Measurements from ENCODE around the gene GNB3. TPM values are rescaled to one million over a fixed set of nuclear protein-coding genes. Genes with fewer than 3 reads are reported as not detected.

GNB3 gene
- total and polyA plus RNA-seq, 9 of the 15 experiments (the other 6 are each of a cell fraction or from before 2014, with no cell fraction given) = 1.4 to 5.8 (median 2.0) TPM

DNA sequence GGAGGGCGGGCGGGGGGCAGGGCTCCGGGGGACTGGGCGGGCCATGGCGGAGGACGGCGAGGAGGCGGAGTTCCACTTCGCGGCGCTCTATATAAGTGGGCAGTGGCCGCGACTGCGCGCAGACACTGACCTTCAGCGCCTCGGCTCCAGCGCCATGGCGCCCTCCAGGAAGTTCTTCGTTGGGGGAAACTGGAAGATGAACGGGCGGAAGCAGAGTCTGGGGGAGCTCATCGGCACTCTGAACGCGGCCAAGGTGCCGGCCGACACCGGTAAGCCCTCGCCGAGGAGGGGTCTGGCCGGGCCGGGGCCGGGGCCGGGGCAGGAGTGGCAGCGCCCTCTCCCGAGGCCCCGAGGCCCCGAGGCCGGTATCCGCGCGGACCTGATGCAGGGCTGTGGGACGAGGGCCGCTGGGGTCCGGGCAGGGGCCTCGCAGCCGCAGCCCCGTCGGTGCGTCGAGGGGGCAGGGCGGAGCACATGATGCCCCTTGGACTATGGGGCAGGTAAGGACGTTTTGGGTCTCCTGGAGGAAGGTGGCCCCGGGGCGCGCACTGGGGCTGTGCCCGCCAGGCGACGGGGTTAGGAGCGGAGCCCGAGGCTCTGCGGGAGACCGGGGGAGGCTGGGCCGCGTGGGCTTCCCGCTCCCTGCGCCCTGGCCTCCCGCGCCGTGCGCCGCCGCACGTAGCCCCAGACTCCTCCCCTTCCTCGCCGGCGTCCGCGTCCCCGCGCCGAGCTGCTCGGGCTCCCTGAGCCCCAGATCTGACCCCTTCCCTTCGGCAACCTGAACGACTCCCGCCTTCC is 26.9 kb downstream of the GNB3 start, which contains the start of gene TPI1 (continued):
- TF ChIP-seq ZNF589 (CRISPR knock-in tag; IDR thresholded peaks at IDR 0.05; ENCODE audit: low read depth) = no peak
- peak; percentile 23; the same call in 1 of the 2 replicates for TF ChIP-seq EP400 (IDR thresholded peaks at IDR 0.05)
- TF ChIP-seq TCF7 (IDR thresholded peaks at IDR 0.05; ENCODE audit: borderline replicate concordance) = no peak
- peak; percentile 85 for TF ChIP-seq ZFX (CRISPR knock-in tag; IDR thresholded peaks at IDR 0.05)
- no peak for TF ChIP-seq RAD51 (IDR thresholded peaks at IDR 0.05; ENCODE audit: borderline replicate concordance, low read depth)
- TF ChIP-seq POLR2G (IDR thresholded peaks at IDR 0.05; ENCODE audit: low read depth, low read length) = peak; percentile 94
- TF ChIP-seq, protein P1, sequence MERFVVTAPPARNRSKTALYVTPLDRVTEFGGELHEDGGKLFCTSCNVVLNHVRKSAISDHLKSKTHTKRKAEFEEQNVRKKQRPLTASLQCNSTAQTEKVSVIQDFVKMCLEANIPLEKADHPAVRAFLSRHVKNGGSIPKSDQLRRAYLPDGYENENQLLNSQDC (CRISPR knock-in tag; IDR thresholded peaks at IDR 0.05) = no peak
- no peak for TF ChIP-seq ZNF436 (CRISPR knock-in tag; IDR thresholded peaks at IDR 0.05)
- no peak for TF ChIP-seq SREBF1 (IDR thresholded peaks at IDR 0.05; ENCODE audit: borderline replicate concordance, low read depth, low read length)
- 0 out of 2 replicates have a peak, but pooled peaks have one; percentile 22 for TF ChIP-seq PHB (CRISPR knock-in tag; IDR thresholded peaks at IDR 0.05)
- TF ChIP-seq, protein P2, sequence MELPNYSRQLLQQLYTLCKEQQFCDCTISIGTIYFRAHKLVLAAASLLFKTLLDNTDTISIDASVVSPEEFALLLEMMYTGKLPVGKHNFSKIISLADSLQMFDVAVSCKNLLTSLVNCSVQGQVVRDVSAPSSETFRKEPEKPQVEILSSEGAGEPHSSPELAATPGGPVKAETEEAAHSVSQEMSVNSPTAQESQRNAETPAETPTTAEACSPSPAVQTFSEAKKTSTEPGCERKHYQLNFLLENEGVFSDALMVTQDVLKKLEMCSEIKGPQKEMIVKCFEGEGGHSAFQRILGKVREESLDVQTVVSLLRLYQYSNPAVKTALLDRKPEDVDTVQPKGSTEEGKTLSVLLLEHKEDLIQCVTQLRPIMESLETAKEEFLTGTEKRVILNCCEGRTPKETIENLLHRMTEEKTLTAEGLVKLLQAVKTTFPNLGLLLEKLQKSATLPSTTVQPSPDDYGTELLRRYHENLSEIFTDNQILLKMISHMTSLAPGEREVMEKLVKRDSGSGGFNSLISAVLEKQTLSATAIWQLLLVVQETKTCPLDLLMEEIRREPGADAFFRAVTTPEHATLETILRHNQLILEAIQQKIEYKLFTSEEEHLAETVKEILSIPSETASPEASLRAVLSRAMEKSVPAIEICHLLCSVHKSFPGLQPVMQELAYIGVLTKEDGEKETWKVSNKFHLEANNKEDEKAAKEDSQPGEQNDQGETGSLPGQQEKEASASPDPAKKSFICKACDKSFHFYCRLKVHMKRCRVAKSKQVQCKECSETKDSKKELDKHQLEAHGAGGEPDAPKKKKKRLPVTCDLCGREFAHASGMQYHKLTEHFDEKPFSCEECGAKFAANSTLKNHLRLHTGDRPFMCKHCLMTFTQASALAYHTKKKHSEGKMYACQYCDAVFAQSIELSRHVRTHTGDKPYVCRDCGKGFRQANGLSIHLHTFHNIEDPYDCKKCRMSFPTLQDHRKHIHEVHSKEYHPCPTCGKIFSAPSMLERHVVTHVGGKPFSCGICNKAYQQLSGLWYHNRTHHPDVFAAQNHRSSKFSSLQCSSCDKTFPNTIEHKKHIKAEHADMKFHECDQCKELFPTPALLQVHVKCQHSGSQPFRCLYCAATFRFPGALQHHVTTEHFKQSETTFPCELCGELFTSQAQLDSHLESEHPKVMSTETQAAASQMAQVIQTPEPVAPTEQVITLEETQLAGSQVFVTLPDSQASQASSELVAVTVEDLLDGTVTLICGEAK (IDR thresholded peaks at IDR 0.05) = no peak
- TF ChIP-seq, protein P2 (CRISPR knock-in tag; IDR thresholded peaks at IDR 0.05) = no peak
- no peak for TF ChIP-seq SRSF1 (IDR thresholded peaks at IDR 0.05; ENCODE audit: low read depth, low read length)
- peak; percentile 67; the same call in 1 of the 2 replicates for TF ChIP-seq MBD2 (IDR thresholded peaks at IDR 0.05; ENCODE audit: borderline replicate concordance, low read depth)
- TF ChIP-seq FIP1L1 (IDR thresholded peaks at IDR 0.05; ENCODE audit: low read depth, low read length, poor library complexity, severe bottlenecking) = peak; percentile 99
- TF ChIP-seq, protein P3, sequence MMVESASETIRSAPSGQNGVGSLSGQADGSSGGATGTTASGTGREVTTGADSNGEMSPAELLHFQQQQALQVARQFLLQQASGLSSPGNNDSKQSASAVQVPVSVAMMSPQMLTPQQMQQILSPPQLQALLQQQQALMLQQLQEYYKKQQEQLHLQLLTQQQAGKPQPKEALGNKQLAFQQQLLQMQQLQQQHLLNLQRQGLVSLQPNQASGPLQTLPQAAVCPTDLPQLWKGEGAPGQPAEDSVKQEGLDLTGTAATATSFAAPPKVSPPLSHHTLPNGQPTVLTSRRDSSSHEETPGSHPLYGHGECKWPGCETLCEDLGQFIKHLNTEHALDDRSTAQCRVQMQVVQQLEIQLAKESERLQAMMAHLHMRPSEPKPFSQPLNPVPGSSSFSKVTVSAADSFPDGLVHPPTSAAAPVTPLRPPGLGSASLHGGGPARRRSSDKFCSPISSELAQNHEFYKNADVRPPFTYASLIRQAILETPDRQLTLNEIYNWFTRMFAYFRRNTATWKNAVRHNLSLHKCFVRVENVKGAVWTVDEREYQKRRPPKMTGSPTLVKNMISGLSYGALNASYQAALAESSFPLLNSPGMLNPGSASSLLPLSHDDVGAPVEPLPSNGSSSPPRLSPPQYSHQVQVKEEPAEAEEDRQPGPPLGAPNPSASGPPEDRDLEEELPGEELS (CRISPR knock-in tag; IDR thresholded peaks at IDR 0.05; ENCODE audit: borderline replicate concordance) = no peak
- TF ChIP-seq NCOR1 (IDR thresholded peaks at IDR 0.05) = 0 out of 2 replicates have a peak, but pooled peaks have one; percentile 36

Measured in K562 (cell line).